DMS 273 (cell line): ENCODE data around the gene PRR9.

Experiments used
- DNase-seq: peaks from one replicate; lab custom pipeline; 2025; ENCODE audit not compliant: unreplicated experiment; lab: John Stamatoyannopoulos, UW

PRR9 gene

GRCh38 chr1:153229076-153229829 is 11.9 kb downstream of the PRR9 start:
- DNase-seq, result peak; percentile 52

GRCh38 chr1:153231363-153231762 is 14.0 kb downstream of the PRR9 start:
- DNase-seq, result no peak

GRCh38 chr1:153231785-153232184 is 14.4 kb downstream of the PRR9 start:
- DNase-seq, result no peak

GRCh38 chr1:153232553-153232952 is 15.2 kb downstream of the PRR9 start:
- DNase-seq, result no peak

- DNase-seq, result no peak
Measured at GRCh38 chr1:153233448-153233847, 16.1 kb downstream of the PRR9 start.

GRCh38 chr1:153238527-153238926 is 21.1 kb downstream of the PRR9 start:
- peak; percentile 39 for DNase-seq

GRCh38 chr1:153242160-153242559 is 24.8 kb downstream of the PRR9 start:
- DNase-seq, result no peak

- DNase-seq, result no peak
Measured at GRCh38 chr1:153245466-153245865, 28.1 kb downstream of the PRR9 start.

- DNase-seq, result no peak
Measured at GRCh38 chr1:153246018-153246417, 28.6 kb downstream of the PRR9 start.

- DNase-seq, result no peak
Measured at GRCh38 chr1:153246825-153247224, 29.4 kb downstream of the PRR9 start.

GRCh38 chr1:153248176-153248879 is 30.9 kb downstream of the PRR9 start:
- no peak for DNase-seq

GRCh38 chr1:153250166-153250565 is 32.8 kb downstream of the PRR9 start:
- DNase-seq, result no peak

- DNase-seq, result no peak
Measured at GRCh38 chr1:153251087-153251486, 33.7 kb downstream of the PRR9 start.

GRCh38 chr1:153251562-153251961 is 34.2 kb downstream of the PRR9 start:
- DNase-seq, result no peak

- no peak for DNase-seq
Measured at GRCh38 chr1:153251988-153252387, 34.6 kb downstream of the PRR9 start.

- DNase-seq, result no peak
Measured at GRCh38 chr1:153253076-153253475, 35.7 kb downstream of the PRR9 start.

GRCh38 chr1:153253693-153254092 is 36.3 kb downstream of the PRR9 start:
- no peak for DNase-seq

- no peak for DNase-seq
Measured at GRCh38 chr1:153259387-153259786, 42.0 kb downstream of the PRR9 start, which contains the start of gene LORICRIN. LORICRIN (plus strand) TSS chr1:153259687; CDS start chr1:153260950, 1,263 bp downstream.

- DNase-seq, result peak; percentile 41
Measured at GRCh38 chr1:153260585-153261280, 43.3 kb downstream of the PRR9 start.

- DNase-seq, result peak; percentile 47
Measured at GRCh38 chr1:153261281-153262069, 44.1 kb downstream of the PRR9 start.

GRCh38 chr1:153262070-153262366 is 44.6 kb downstream of the PRR9 start:
- no peak for DNase-seq
